GM12873 (cell line): ENCODE data around the gene C5orf47.

Experiments
- TF ChIP-seq, protein P1 (sequence below): IDR thresholded peaks from 2 replicates; pipeline ENCODE4 v1.5.1; 2012; ENCODE audit warnings: low read depth, mild to moderate bottlenecking, moderate library complexity, low read length, control low read depth; ENCODE audit not compliant: insufficient read depth; ENCODE audit errors: missing control alignments

The C5orf47 gene

DNA sequence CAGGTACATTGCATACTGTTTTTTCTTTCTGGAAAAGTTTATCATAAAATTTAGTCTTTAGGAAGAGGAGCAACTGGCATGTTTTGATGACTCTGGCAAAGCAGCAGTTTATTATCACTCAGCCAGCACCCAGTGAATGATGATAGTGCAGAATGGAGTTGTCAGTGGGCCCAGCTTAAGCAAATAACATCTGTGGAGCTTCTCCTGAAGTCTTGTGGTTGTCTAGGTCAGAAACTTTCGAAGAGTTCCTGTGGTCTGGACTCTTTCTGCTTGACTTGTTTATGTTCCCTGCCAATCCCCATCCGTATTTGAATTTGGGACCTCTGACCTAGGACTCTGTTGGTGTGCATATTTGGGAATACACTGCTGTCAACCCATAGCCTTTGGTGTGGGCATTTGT is 38.1 kb upstream of the C5orf47 start:
- TF ChIP-seq, protein P1, sequence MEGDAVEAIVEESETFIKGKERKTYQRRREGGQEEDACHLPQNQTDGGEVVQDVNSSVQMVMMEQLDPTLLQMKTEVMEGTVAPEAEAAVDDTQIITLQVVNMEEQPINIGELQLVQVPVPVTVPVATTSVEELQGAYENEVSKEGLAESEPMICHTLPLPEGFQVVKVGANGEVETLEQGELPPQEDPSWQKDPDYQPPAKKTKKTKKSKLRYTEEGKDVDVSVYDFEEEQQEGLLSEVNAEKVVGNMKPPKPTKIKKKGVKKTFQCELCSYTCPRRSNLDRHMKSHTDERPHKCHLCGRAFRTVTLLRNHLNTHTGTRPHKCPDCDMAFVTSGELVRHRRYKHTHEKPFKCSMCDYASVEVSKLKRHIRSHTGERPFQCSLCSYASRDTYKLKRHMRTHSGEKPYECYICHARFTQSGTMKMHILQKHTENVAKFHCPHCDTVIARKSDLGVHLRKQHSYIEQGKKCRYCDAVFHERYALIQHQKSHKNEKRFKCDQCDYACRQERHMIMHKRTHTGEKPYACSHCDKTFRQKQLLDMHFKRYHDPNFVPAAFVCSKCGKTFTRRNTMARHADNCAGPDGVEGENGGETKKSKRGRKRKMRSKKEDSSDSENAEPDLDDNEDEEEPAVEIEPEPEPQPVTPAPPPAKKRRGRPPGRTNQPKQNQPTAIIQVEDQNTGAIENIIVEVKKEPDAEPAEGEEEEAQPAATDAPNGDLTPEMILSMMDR = no peak

DNA sequence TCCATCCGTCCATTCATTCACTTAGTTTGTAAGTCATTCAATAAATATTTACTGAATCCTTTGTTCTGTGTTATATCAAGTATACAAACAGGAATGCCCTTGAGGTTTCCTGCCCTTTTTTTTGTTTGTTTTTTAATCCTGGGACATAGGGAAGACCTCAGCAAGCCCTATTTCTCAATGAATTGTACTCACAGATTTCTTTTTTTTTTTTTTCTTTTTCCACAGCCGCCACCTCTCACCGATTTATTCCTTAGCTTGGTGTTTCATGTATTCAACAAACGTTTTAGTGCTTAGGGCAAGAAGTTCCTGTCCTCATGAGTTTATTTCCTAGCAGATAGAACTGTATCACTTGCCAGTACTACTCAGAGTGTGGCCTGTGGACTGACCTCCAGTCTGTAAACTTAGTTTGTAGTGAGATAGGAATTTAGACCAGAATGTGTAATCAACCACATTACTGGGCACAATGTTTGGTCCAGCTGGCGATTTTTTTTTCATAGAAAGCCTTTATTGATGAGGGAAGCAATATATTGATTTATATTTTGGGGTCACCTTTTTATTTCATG is 35.4 kb upstream of the C5orf47 start:
- TF ChIP-seq, protein P1 = no peak

DNA sequence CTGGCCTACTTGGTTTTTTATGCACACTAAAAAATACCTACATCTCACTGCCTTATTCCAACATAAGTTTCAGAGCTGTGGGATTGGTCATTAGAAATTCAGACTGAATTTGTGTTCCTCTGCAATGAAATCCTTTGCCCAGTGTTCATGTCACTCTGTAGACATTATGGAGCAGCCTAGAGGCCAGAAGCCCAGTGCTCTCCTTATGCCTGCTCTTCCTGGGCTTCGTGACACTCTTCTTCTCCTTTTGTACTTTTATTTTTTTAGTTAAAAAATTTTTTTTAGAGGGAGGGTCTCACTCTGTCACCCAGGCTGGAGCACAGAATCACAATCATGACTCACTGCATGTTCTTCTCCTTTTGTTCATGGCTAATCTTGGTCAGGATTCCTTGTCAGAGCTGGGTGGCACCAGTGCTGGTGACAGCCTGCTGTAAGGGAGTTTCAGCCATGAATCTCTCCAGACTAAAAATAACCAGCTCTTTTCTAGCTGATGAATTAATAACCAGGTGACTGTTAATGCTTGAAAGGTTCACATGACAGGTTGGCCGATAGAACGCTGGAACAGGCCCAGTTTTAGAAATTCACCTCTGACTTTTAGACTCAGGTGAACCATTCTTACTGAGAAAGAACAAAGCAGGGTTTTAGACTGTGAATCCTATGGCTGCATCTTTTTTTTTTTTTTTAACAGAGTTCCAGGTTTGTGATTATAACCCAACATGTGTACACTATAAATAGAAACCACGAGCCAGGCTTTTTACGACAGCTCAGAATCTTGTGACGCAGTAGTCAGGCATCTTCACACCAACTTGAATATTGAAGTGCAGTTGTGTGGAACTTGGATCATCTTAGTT is 34.1 kb upstream of the C5orf47 start:
- TF ChIP-seq, protein P1 = no peak

DNA sequence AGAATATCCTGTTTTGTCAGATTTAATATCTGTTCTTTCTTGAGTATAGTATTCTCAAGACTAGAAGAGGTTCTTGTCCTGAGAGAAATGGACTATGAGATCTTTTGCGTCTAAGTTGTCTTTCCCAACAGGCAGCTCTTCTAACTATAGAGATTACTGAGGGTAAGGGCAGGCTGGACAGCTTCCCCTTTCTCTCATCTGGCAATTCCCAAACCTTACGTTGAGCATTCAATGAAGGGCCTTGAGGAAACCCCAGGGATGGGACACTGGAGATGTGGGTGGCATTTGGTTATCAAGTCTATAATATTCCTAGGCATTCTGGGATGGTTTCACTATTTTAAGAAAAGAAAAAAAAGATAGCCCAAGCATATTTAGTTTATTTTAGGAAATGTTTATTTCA is 28.0 kb upstream of the C5orf47 start:
- TF ChIP-seq, protein P1 = no peak

DNA sequence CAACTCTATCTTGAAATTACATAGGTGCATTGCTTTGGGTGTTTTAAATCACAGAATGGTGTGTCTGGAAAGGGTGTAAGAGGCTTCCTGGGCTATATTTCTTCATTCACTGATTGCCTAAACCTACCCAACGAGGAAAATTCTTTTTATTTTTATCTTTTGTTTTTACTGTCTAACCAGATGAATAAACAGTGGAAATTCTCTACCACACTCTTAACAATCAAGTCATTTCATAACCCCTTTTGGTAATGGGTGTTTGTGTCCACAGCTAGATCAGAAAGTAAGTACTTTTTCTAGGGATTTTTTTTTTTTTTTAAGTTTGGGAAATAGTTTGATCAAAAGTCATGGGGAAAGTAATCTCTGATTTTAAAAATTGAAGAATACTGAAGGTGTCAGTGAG is 27.6 kb upstream of the C5orf47 start:
- TF ChIP-seq, protein P1 = no peak

DNA sequence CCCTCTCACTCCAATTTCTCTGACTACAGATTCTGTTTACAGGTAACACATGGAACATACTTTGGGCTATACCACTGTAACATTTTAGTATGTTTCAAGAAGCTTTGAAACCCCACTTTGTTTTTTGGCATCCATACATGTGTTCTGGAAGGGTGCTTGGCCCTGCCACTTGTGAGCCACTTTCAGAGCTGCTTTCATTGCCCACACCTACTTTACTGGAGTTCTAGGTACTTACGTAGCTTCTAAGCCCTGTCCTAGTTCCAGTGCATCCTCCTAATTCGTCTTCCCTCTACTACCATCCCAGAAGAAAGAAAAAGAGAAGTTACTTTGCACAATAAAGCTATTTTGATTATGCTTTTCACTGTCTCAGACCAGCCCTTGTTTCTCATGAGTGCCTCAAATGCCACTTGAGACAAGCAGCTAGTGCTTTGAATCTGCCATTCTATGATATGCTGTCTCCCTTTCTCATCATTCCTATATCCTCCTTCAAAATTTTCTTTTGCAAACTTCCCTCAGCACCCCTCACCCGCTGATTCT is 26.5 kb upstream of the C5orf47 start:
- TF ChIP-seq, protein P1 = no peak

DNA sequence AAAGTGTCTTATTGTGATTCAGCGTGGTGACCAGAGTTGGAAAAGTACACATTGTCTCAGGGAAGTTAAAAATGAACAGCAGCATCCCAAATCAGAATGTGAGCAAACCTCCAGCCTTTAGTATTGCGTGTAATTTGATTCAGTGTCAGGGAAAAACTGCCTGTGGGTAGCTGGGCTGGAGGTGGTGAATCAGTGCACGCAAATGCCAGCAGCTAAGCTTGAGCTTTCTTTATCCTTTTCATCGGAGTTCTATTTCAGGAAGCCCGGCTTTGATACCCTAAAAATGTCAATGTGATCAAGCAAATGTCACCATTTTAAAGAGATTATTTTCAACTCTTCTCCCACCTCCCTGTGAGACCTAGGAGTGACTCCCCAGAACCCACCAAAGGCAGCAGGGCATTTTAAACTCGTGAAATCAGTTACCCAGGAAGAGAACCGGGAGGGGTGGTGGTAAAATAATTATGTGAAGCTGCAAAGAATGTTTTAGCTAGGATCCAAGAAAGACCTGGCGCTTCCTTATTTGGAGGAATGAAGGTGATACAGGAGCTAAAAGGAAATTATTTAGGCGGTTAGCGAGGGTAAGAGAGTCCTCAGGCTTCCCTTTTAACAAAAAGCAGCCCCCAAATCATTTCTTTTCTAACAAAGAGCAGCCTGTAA is 25.7 kb upstream of the C5orf47 start:
- TF ChIP-seq, protein P1 = no peak
